K562 treated with DMSO at 1 percent for 48 hours (cell line): ENCODE measurements around the gene SETD9. TPM values are rescaled to one million over a fixed set of nuclear protein-coding genes. Genes with fewer than 3 reads are reported as not detected.

ENCODE experiments used
- total RNA-seq: library from RNA; unstranded; fragments of 300-600 nt; gene quantifications from 2 replicates; pipeline ENCODE4 v1.2.3, GENCODE V29; 2022; ENCODE audit warnings: low replicate concordance; ENCODE audit errors: extremely low read depth

The SETD9 gene
- total RNA-seq: not detected in 2 replicates

DNA sequence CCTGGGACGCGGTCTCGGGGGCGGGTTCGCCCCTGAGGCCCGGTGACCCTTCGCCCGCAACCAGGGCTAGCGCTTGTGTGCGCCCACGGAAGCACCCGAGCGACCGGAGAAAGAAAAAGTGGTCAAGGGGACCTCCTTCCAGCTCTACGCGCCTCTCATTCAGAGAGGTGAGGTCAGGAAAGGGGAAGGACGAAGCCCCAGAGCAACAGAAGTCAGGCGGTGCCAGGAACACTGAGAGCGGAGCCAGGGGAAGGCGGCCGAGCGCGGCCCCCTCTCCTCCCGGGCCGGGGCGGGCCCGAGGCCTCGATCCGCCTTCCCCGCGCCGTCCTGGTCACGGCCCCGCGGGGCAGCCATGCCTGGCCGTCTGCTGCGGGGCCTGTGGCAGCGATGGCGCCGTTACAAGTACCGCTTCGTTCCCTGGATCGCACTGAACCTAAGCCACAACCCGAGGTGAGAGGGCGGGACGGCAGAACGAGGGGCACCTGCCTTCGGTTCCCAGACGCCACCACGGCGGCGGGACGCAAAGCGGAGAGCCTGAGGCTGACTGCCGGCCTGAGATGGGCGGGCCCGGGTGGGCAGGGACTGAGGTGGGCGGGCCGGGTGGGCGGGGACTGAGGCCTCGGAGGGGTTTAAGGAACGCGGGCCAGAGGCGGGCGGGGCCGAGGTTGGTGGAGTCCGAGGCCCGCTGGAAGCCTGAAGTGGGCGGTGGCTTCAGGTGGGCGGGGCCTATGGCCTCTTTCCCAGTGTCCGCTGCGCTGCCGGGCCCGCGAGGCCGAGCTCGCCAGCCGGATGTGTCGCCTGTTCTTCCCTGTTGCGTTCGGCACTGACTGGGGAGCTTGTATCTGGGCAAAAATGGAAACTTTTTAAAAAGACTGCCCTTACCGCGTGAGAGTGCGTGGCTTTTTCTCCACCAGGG, at the start of gene SETD9:
Gene SETD9 (plus strand): TSS at position 303 of the 916 bp plus-strand sequence. CDS start 50 bp downstream, at position 353.

GRCh38 chr5:56951946-56952691, 42.7 kb downstream of the SETD9 start, which contains the start of gene MIER3:
TSS of gene MIER3 (minus strand) at chr5:56952123. CDS start at chr5:56952102, 21 bp downstream.

Other genes with a start within 250 kb of the SETD9 start
- not detected in 2 replicates for gene MAP3K1, start 94.0 kb upstream of the SETD9 start, total RNA-seq
- not detected in 2 replicates for gene MIER3, start 42.5 kb downstream of the SETD9 start, total RNA-seq